ENCODE data around the gene ARHGEF4.

ARHGEF4 gene

GRCh38 chr2:130936451-130936850 is 99.7 kb downstream of the ARHGEF4 start:
- no peak for DNase-seq (ENCODE audit: low read depth)
- H3K4me3 ChIP-seq (ENCODE audit: low read length), result no peak overlapping the region
- TF ChIP-seq CTCF (conservative IDR thresholded peaks at IDR 0.05; ENCODE audit: low read length), result no peak

GRCh38 chr2:130947967-130948366 is 111.3 kb downstream of the ARHGEF4 start:
- no peak for DNase-seq (ENCODE audit: low read depth)
- TF ChIP-seq CTCF (conservative IDR thresholded peaks at IDR 0.05; ENCODE audit: low read length), result no peak
- no peak overlapping the region for H3K4me3 ChIP-seq (ENCODE audit: low read length)

- no peak for DNase-seq (ENCODE audit: low read depth)
- no peak overlapping the region for H3K4me3 ChIP-seq (ENCODE audit: low read length)
- no peak for TF ChIP-seq CTCF (conservative IDR thresholded peaks at IDR 0.05; ENCODE audit: low read length)
Observed at GRCh38 chr2:130949954-130950353, 113.2 kb downstream of the ARHGEF4 start.

- H3K4me3 ChIP-seq (ENCODE audit: low read length), result no peak overlapping the region
- TF ChIP-seq CTCF (conservative IDR thresholded peaks at IDR 0.05; ENCODE audit: low read length), result no peak
- no peak for DNase-seq (ENCODE audit: low read depth)
Observed at GRCh38 chr2:130951018-130951417, 114.3 kb downstream of the ARHGEF4 start.

- no peak overlapping the region for H3K4me3 ChIP-seq (ENCODE audit: low read length)
- no peak for TF ChIP-seq CTCF (conservative IDR thresholded peaks at IDR 0.05; ENCODE audit: low read length)
- no peak for DNase-seq (ENCODE audit: low read depth)
Observed at GRCh38 chr2:130954873-130955272, 118.2 kb downstream of the ARHGEF4 start.

GRCh38 chr2:130957915-130958314 is 121.2 kb downstream of the ARHGEF4 start:
- no peak overlapping the region for H3K4me3 ChIP-seq (ENCODE audit: low read length)
- no peak for DNase-seq (ENCODE audit: low read depth)
- no peak for TF ChIP-seq CTCF (conservative IDR thresholded peaks at IDR 0.05; ENCODE audit: low read length)

- DNase-seq (ENCODE audit: low read depth), result no peak
- H3K4me3 ChIP-seq (ENCODE audit: low read length), result no peak overlapping the region
- no peak for TF ChIP-seq CTCF (conservative IDR thresholded peaks at IDR 0.05; ENCODE audit: low read length)
Observed at GRCh38 chr2:130963196-130963848, 126.6 kb downstream of the ARHGEF4 start.
